Activated effector memory CD4-positive, alpha-beta T cell treated with anti-CD3 and anti-CD28 coated beads, Interleukin-2, amount 50 U/mL, for 16 hours (primary cell): ENCODE measurements around the gene KDF1.

ENCODE experiments used
- DNase-seq: peaks from one replicate; pipeline ENCODE4 v3.0.0-alpha.2; 2020

The KDF1 gene, protein sequence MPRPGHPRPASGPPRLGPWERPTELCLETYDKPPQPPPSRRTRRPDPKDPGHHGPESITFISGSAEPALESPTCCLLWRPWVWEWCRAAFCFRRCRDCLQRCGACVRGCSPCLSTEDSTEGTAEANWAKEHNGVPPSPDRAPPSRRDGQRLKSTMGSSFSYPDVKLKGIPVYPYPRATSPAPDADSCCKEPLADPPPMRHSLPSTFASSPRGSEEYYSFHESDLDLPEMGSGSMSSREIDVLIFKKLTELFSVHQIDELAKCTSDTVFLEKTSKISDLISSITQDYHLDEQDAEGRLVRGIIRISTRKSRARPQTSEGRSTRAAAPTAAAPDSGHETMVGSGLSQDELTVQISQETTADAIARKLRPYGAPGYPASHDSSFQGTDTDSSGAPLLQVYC

GRCh38 chr1:26959722-26960624 lies at the start of gene KDF1:
Gene KDF1, minus strand, starts transcription at chr1:26960468. Its CDS starts 8,088 bp downstream, at chr1:26952380.
- peak; percentile 83 for DNase-seq

DNA sequence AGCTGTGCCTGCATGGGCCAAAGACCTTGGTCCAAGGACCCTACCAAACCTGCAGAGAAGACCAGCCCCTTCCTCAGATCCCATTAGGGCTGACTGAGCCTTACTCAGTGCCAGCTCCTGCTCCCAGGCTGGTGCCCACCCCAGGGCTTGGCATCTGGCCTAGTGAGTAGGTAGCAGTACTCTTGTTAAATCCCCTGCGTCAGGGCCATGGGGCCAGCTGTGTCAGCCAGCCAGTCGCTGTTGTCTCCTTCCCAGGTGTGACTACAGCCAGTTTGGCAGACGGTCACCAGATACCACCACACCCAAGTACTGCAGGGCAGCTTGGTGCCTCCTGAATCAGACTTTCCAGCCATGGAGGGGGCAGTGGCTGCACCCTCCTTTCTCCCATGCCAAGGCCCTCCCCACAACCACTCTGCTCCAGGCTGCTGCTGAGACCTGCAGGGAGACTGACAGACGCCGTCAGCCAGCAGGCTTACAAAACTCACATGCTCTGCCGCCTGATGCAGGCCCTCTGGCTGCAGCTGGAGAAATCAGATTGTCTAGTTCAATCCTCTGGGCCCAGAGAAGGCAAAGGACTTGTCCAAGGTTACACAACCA lies 49.4 kb upstream of the KDF1 start:
- no peak for DNase-seq

- DNase-seq: no peak
Observed at GRCh38 chr1:27007909-27008582, 47.8 kb upstream of the KDF1 start.

DNA sequence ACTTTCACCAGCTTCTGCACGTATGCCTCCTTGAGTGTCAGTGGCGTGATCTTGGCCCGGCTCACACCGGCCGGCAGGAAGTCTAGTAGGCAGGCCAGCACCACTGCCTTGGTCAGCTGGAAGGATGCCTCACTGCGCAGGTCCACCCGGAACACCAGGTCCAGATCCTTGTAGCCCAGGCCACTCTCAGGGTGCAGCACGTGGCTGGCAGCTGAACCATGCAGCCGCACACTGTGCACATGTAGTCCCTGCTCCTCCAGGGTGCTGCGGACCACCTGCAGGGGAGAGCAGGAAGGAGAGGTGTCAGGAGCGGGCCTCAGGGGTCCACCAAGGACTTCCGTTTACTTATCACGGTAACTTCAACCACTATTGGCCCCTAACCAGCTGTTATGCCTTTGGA lies 46.4 kb upstream of the KDF1 start:
- no peak for DNase-seq

GRCh38 chr1:27005648-27006496 lies 45.6 kb upstream of the KDF1 start:
- DNase-seq: no peak

- DNase-seq: no peak
Observed at GRCh38 chr1:27005166-27005530, 44.9 kb upstream of the KDF1 start.

- no peak for DNase-seq
Observed at GRCh38 chr1:27004471-27005165, 44.4 kb upstream of the KDF1 start.

- DNase-seq: no peak
Observed at GRCh38 chr1:27003745-27004470, 43.6 kb upstream of the KDF1 start.

- no peak for DNase-seq
Observed at GRCh38 chr1:27001570-27002360, 41.5 kb upstream of the KDF1 start.

DNA sequence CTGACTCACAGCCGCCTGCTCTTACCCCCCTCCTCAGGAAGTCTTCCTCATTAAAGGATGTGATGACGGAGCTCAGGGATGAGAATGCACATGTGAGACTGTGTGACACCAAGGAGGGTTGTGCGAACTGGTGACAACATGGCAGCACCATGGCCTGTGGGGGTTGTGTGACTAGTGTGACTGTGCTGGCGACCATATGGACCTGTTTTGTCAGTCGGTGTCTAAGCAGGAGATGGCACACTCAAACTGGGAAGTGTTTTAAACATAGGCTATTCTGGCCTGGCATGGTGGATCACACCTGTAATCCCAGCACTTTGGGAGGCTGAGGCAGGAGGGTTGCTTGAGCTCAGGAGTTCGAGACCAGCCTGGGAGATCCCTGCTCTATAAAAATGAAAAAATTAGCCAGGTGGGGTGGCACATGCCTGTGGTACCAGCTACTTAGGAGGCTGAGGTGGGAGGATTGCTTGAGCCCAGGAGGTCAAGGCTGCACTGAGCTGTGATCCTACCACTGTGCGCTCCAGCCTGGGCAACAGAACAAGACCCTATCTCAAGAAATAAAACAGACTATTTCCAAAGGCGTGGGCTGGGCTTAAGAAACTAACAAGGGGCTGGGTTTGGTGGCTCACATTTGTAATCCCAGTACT lies 40.7 kb upstream of the KDF1 start:
- DNase-seq: no peak

DNA sequence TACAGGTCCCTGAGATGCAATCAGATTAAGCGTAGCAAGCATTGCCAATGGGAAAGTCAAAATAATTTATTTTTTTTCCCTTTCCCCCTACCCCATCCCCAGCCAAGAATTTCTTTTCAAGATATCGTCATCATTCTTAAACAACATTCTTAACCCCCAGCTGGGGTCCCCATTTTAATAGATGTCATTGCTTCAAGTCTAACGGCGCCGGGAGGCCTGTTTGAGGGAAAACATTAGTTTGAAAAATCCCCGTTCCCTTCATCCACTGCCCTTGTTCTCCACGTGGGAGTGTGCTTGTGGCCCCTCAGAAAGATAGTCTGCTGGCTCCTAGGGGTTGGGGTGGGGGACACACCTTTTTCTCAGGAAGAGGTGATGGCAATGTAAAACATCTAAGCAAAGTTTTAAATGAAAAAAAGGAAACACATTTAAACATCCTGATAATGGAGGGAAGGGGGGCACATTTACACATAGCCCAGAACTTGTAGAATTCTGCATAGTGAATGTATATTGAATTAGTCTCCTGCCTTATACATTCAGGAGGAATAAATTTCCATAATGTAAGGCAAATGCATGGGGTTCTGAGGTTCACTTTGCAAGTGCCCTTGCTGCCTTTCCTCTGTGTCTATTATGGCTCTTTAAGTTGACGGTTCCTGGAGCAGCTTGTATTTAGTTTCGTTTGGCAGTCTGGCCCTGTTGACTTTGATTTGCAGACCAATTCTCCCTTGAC lies 40.0 kb upstream of the KDF1 start:
- no peak for DNase-seq

DNA sequence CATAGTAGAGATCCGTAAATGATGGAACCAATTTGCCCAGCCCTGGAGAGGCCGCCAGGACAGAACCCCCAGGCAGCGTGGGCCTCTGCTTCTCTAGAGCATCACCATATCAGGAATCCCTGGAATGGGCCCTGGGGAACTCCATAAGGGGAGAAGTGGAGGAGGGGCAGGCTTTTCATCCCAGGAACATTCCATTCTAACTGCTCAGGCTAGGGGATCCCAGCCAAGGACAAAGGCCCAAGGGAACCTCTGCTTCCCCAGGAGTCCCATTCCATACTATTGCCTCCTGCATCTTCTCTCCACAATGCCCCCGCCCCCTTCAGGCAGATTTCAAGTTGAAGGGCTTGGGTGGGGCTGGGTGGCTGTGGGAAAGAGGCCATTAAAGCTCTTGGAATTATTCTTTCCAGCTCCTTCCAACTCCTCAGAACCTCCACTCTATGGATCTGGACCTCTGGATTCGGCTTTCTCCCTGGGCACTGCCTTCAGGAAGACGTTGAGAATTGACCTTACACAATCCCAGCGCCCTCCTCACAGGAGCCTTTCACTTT lies 39.2 kb upstream of the KDF1 start:
- DNase-seq: no peak

DNA sequence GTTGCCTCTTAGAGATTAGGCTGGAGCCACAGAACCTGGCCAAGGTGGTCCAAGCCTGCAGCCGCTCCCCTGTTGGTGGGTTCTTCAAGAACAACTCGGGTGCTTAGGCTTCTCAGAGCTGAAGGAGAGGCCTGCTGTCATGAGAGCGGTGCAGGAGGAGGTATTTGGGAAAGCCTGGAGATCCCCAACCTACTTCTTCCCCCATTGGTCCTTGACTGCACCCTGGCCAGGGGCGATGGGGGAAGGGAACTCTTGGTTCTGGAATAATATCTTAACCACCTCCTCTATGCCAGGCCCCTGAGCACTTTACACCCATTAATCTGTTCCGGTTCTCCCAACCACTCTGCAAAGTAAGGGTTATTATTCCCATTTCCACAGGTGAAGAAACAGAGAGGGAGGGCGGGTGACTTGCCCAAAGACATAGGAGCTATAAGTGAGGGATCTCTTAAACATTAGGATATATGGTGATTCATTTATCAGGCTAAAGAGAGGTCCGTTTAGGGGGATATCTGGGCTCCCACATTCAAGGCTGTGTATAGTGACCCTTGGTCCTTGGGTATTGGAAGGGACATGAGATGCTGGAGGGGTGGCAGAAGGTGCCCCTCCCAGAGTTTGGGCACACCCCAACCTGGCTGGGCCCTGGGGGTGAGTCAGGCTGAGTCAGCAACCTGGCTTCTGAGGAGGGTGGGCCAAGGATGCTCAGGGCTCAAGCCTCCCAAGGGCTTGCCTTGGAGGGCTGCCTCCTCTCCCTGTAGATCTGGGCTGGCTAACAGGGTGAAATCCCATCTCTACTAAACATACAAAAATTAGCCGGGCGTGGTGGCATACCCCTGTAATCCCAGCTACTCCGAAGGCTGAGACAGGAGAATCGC lies 38.4 kb upstream of the KDF1 start:
- DNase-seq: no peak

DNA sequence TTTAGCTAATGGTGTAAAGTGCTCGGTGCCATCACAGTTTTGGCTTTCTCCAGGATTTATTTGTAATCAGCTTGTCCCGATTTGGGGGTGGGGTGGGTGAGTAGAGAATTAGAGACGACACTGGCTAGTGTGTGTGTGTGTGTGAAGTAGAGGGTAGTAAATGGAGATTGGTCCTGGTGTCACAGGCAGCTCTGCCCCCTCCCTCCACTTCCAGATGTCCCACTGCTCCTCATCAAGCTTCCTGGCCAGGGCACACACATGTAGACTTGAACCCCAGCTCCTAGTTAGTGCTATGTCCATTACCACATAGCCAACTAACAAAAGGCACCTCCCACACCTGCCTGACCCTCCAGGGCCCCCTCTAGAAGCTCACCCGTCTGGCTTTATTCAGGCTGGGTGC lies 36.4 kb upstream of the KDF1 start:
- no peak for DNase-seq

- DNase-seq: no peak
Observed at GRCh38 chr1:26996024-26996423, 35.8 kb upstream of the KDF1 start.

- no peak for DNase-seq
Observed at GRCh38 chr1:26994787-26995517, 34.7 kb upstream of the KDF1 start.
